SIG-M5 treated with dmso at 0.1 percent for 504 hours (cell line): ENCODE measurements around the gene SLC25A1.
"Not testable (repeated sequence)": the region's sequence is repeated elsewhere in the genome, so short reads cannot be mapped to it uniquely, and the experiment has no call there.

Source experiments
- DNase-seq: peaks from one replicate; lab custom pipeline; 2025; ENCODE audit not compliant: unreplicated experiment; lab: John Stamatoyannopoulos, UW

SLC25A1 gene

GRCh38 chr22:19168088-19168890 lies 10.2 kb downstream of the SLC25A1 start:
- no peak for DNase-seq

- DNase-seq, result no peak
Observed at GRCh38 chr22:19167106-19167869, 11.2 kb downstream of the SLC25A1 start.

GRCh38 chr22:19166421-19166820 lies 12.1 kb downstream of the SLC25A1 start:
- no peak for DNase-seq

- DNase-seq, result no peak
Observed at GRCh38 chr22:19164425-19164824, 14.1 kb downstream of the SLC25A1 start.

- DNase-seq, result not testable (repeated sequence)
Observed at GRCh38 chr22:19158649-19159048, 19.9 kb downstream of the SLC25A1 start.

GRCh38 chr22:19156109-19156508 lies 22.4 kb downstream of the SLC25A1 start:
- not testable (repeated sequence) for DNase-seq

- no peak for DNase-seq
Observed at GRCh38 chr22:19152942-19153883, 25.3 kb downstream of the SLC25A1 start.

- no peak for DNase-seq
Observed at GRCh38 chr22:19151329-19152191, 27.0 kb downstream of the SLC25A1 start.

GRCh38 chr22:19150482-19151328 lies 27.8 kb downstream of the SLC25A1 start:
- no peak for DNase-seq

GRCh38 chr22:19149991-19150390 lies 28.5 kb downstream of the SLC25A1 start, which contains the start of gene GSC2:
GSC2 (minus strand) TSS chr22:19150292; CDS start chr22:19150283, 9 bp downstream.
- no peak for DNase-seq

- DNase-seq, result no peak
Observed at GRCh38 chr22:19149047-19149883, 29.3 kb downstream of the SLC25A1 start.

- no peak for DNase-seq
Observed at GRCh38 chr22:19148417-19149046, 30.0 kb downstream of the SLC25A1 start.

- no peak for DNase-seq
Observed at GRCh38 chr22:19147195-19147780, 31.2 kb downstream of the SLC25A1 start.

- no peak for DNase-seq
Observed at GRCh38 chr22:19146215-19146968, 32.1 kb downstream of the SLC25A1 start.

GRCh38 chr22:19143967-19144400 lies 34.6 kb downstream of the SLC25A1 start:
- DNase-seq, result peak; percentile 30

GRCh38 chr22:19143212-19143611 lies 35.3 kb downstream of the SLC25A1 start:
- DNase-seq, result no peak

- no peak for DNase-seq
Observed at GRCh38 chr22:19142394-19142793, 36.1 kb downstream of the SLC25A1 start.
